ENCODE data around the gene RNF214.

RNF214 gene

GRCh38 chr11:117295438-117296137 is 63.1 kb downstream of the RNF214 start:
- Histone ChIP-seq H3K9me3 (ENCODE audit: control insufficient read depth, insufficient read depth, low read length) (no peaks in the 10 kb centered on the region), H3K4me1 (ENCODE audit: control insufficient read depth, insufficient read depth, low read length) (peaks cover 15% of the 10 kb centered on the region), H3K27ac (ENCODE audit: low read depth, low read length) (no peak overlapping the region), H3K36me3 (ENCODE audit: control insufficient read depth, insufficient read depth, low read length) (peaks cover 4% of the 10 kb centered on the region; the same call in 1 of the 2 replicates), H3K27me3 (ENCODE audit: control insufficient read depth, insufficient read depth, low read length) (no peaks in the 10 kb centered on the region), H3K9ac (ENCODE audit: low read depth, low read length) (no peak overlapping the region), H3K4me3 (ENCODE audit: low read depth, low read length) (no peak overlapping the region)

DNA sequence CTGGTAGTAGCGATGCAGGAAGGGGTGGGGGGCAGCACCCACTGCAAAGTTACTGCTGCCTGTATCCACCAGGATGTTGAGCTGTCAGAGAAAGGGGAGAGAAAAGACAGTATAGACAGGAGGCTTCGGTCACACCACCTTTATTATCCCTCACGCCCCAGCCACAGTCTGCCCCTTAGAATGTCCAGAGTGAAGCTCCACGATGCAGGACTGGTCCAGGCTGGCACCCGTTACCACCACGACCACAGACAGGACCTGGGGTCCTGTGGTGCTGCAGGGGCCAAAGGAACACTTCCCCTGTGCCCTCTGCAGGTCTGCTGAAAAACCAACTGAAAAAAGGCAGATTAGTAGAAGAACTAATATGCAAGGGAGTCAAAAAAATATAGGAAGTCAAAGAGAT is 64.4 kb downstream of the RNF214 start:
- Histone ChIP-seq H3K27ac (ENCODE audit: low read depth, low read length) (no peak overlapping the region), H3K36me3 (ENCODE audit: control insufficient read depth, insufficient read depth, low read length) (no peaks in the 10 kb centered on the region), H3K4me1 (ENCODE audit: control insufficient read depth, insufficient read depth, low read length) (peaks cover 17% of the 10 kb centered on the region), H3K9ac (ENCODE audit: low read depth, low read length) (no peak overlapping the region), H3K4me3 (ENCODE audit: low read depth, low read length) (no peak overlapping the region), H3K9me3 (ENCODE audit: control insufficient read depth, insufficient read depth, low read length) (no peaks in the 10 kb centered on the region), H3K27me3 (ENCODE audit: control insufficient read depth, insufficient read depth, low read length) (no peaks in the 10 kb centered on the region)

DNA sequence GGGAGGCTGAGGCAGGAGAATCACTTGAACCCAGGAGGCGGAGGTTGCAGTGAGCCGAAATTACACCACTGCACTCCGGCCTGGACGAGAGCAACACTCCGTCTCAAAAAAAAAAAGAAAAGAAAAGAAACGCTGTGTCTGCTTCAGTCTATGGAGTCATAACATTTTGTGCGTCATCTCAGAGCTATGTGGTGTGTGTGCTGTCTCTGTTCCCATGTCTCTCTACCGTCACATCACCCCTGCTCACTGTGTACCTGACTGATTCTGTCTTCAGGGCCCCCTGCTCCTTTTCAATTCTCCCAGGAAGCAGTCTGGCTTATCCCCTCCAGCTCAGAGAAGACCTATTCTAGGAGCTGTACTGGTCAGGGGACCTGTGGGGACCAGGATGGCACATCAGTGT is 65.7 kb downstream of the RNF214 start:
- H3K4me1 ChIP-seq (ENCODE audit: control insufficient read depth, insufficient read depth, low read length), result peaks cover 19% of the 10 kb centered on the region
- H3K27me3 ChIP-seq (ENCODE audit: control insufficient read depth, insufficient read depth, low read length), result no peaks in the 10 kb centered on the region

GRCh38 chr11:117299351-117300282 is 67.1 kb downstream of the RNF214 start:
- no peaks in the 10 kb centered on the region for H3K36me3 ChIP-seq (ENCODE audit: control insufficient read depth, insufficient read depth, low read length)
- H3K4me1 ChIP-seq (ENCODE audit: control insufficient read depth, insufficient read depth, low read length), result peaks cover 31% of the 10 kb centered on the region
- H3K4me3 ChIP-seq (ENCODE audit: low read depth, low read length), result no peak overlapping the region
- no peaks in the 10 kb centered on the region for H3K27me3 ChIP-seq (ENCODE audit: control insufficient read depth, insufficient read depth, low read length)
- H3K27ac ChIP-seq (ENCODE audit: low read depth, low read length), result peak overlapping the region; percentile 71
- H3K9ac ChIP-seq (ENCODE audit: low read depth, low read length), result no peak overlapping the region
- H3K9me3 ChIP-seq (ENCODE audit: control insufficient read depth, insufficient read depth, low read length), result no peaks in the 10 kb centered on the region

More for the DNA sequence above, 65.7 kb downstream of the RNF214 start:
- no peaks in the 10 kb centered on the region for H3K36me3 ChIP-seq (ENCODE audit: control insufficient read depth, insufficient read depth, low read length)
- no peaks in the 10 kb centered on the region for H3K9me3 ChIP-seq (ENCODE audit: control insufficient read depth, insufficient read depth, low read length)
- no peak overlapping the region for H3K4me3 ChIP-seq (ENCODE audit: low read depth, low read length)
- no peak overlapping the region for H3K27ac ChIP-seq (ENCODE audit: low read depth, low read length)
- no peak overlapping the region for H3K9ac ChIP-seq (ENCODE audit: low read depth, low read length)

DNA sequence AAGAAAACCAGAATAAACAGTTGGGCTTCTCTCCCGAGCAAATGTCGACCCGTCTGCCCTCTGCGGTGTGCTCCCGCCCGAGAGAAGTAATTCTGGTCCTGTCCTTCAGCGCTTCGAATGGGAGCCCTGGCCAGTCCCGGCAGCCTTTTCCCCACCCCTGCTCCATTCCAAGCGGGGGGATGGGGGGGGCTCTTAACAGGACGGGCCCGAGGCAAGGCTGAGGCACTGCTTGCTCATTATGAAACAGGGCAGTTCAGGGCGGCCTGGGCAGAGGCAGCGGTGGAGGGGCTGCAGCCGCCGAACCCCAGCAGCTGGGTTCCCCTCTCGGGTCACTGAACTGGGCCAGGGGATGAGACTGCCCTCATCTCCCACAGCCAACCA is 67.8 kb downstream of the RNF214 start:
- H3K36me3 ChIP-seq (ENCODE audit: control insufficient read depth, insufficient read depth, low read length), result no peaks in the 10 kb centered on the region
- no peaks in the 10 kb centered on the region for H3K27me3 ChIP-seq (ENCODE audit: control insufficient read depth, insufficient read depth, low read length)
- H3K4me3 ChIP-seq (ENCODE audit: low read depth, low read length), result no peak overlapping the region
- peaks cover 31% of the 10 kb centered on the region for H3K4me1 ChIP-seq (ENCODE audit: control insufficient read depth, insufficient read depth, low read length)
- H3K9ac ChIP-seq (ENCODE audit: low read depth, low read length), result no peak overlapping the region
- peak overlapping the region; percentile 71 for H3K27ac ChIP-seq (ENCODE audit: low read depth, low read length)
- no peaks in the 10 kb centered on the region for H3K9me3 ChIP-seq (ENCODE audit: control insufficient read depth, insufficient read depth, low read length)

GRCh38 chr11:117300773-117301172 is 68.3 kb downstream of the RNF214 start:
- Histone ChIP-seq H3K36me3 (ENCODE audit: control insufficient read depth, insufficient read depth, low read length) (no peaks in the 10 kb centered on the region), H3K27ac (ENCODE audit: low read depth, low read length) (peak overlapping the region; percentile 71), H3K4me1 (ENCODE audit: control insufficient read depth, insufficient read depth, low read length) (peaks cover 31% of the 10 kb centered on the region), H3K27me3 (ENCODE audit: control insufficient read depth, insufficient read depth, low read length) (no peaks in the 10 kb centered on the region), H3K9me3 (ENCODE audit: control insufficient read depth, insufficient read depth, low read length) (no peaks in the 10 kb centered on the region), H3K9ac (ENCODE audit: low read depth, low read length) (no peak overlapping the region), H3K4me3 (ENCODE audit: low read depth, low read length) (no peak overlapping the region)

DNA sequence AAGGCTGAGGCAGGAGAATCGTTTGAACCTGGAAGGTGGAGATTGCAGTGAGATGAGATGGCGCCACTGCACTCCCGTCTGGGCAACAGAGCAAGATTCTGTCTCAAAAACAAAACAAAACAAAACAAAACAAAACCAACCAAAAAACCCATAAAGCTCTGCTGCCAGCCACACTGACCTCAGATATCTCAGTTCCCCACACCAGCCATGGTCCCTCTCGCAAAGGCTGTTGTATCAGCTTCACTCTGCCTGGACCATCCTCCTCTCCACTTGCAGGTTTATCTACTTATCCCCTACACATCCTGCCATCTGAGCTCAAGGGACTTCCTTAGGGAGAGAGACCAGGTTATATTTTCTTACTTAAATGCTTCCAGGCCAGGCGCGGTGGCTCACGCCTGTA is 69.8 kb downstream of the RNF214 start:
- no peak overlapping the region for H3K9ac ChIP-seq (ENCODE audit: low read depth, low read length)
- H3K27ac ChIP-seq (ENCODE audit: low read depth, low read length), result no peak overlapping the region
- H3K9me3 ChIP-seq (ENCODE audit: control insufficient read depth, insufficient read depth, low read length), result no peaks in the 10 kb centered on the region
- peaks cover 31% of the 10 kb centered on the region for H3K4me1 ChIP-seq (ENCODE audit: control insufficient read depth, insufficient read depth, low read length)
- no peak overlapping the region for H3K4me3 ChIP-seq (ENCODE audit: low read depth, low read length)
- no peaks in the 10 kb centered on the region for H3K27me3 ChIP-seq (ENCODE audit: control insufficient read depth, insufficient read depth, low read length)
- H3K36me3 ChIP-seq (ENCODE audit: control insufficient read depth, insufficient read depth, low read length), result no peaks in the 10 kb centered on the region

- Histone ChIP-seq H3K4me3 (ENCODE audit: low read depth, low read length) (no peak overlapping the region), H3K9ac (ENCODE audit: low read depth, low read length) (no peak overlapping the region), H3K9me3 (ENCODE audit: control insufficient read depth, insufficient read depth, low read length) (no peaks in the 10 kb centered on the region), H3K27ac (ENCODE audit: low read depth, low read length) (no peak overlapping the region), H3K36me3 (ENCODE audit: control insufficient read depth, insufficient read depth, low read length) (no peaks in the 10 kb centered on the region), H3K4me1 (ENCODE audit: control insufficient read depth, insufficient read depth, low read length) (peaks cover 31% of the 10 kb centered on the region), H3K27me3 (ENCODE audit: control insufficient read depth, insufficient read depth, low read length) (no peaks in the 10 kb centered on the region)
Measured at GRCh38 chr11:117303101-117303500, 70.6 kb downstream of the RNF214 start.

GRCh38 chr11:117303646-117304315 is 71.3 kb downstream of the RNF214 start:
- peak overlapping the region; percentile 14 for H3K27ac ChIP-seq (ENCODE audit: low read depth, low read length)
- H3K9me3 ChIP-seq (ENCODE audit: control insufficient read depth, insufficient read depth, low read length), result no peaks in the 10 kb centered on the region
- no peak overlapping the region for H3K9ac ChIP-seq (ENCODE audit: low read depth, low read length)
- no peaks in the 10 kb centered on the region for H3K36me3 ChIP-seq (ENCODE audit: control insufficient read depth, insufficient read depth, low read length)
- peaks cover 31% of the 10 kb centered on the region for H3K4me1 ChIP-seq (ENCODE audit: control insufficient read depth, insufficient read depth, low read length)
- H3K27me3 ChIP-seq (ENCODE audit: control insufficient read depth, insufficient read depth, low read length), result no peaks in the 10 kb centered on the region
- no peak overlapping the region for H3K4me3 ChIP-seq (ENCODE audit: low read depth, low read length)

DNA sequence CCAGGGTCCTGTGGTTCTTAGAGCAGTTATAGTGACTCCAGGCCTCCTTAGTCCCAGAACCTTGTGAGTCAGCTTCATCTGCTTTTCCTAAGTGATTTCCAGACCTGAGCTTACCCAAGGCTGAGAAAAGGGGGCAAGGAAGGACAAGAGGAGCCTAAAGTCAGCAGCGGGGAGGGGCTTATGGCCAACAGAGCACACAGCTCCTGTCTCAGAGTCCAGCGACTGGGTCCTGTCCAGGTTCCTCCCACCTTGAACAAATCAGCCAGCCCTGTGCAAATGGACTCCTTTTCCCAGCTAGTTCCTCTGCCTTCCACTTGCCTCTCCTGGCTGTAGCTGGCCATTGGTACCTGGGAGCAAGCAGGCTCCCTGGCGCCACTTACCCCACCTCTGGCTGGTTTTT is 72.7 kb downstream of the RNF214 start:
- Histone ChIP-seq H3K36me3 (ENCODE audit: control insufficient read depth, insufficient read depth, low read length) (no peaks in the 10 kb centered on the region), H3K9me3 (ENCODE audit: control insufficient read depth, insufficient read depth, low read length) (no peaks in the 10 kb centered on the region), H3K4me3 (ENCODE audit: low read depth, low read length) (no peak overlapping the region), H3K9ac (ENCODE audit: low read depth, low read length) (no peak overlapping the region), H3K4me1 (ENCODE audit: control insufficient read depth, insufficient read depth, low read length) (peaks cover 20% of the 10 kb centered on the region), H3K27me3 (ENCODE audit: control insufficient read depth, insufficient read depth, low read length) (no peaks in the 10 kb centered on the region), H3K27ac (ENCODE audit: low read depth, low read length) (no peak overlapping the region)

DNA sequence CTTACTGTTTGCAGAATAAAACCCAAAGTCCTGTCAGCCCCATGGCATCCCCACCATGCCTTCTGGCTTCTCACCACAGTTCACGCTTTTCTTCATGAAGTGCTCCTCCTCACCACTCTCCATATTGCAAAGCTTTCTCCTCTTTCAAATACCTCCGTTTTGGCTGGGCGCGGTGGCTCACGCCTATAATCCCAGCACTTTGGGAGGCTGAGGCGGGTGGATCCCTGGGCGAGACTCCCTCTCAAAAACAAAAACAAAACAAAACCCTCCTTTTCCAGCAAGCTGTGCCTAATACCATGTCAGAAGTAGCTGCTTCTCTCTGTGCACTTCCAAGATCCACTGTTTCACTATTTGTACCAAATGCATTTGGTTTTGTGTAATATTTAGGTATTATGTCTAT is 76.8 kb downstream of the RNF214 start:
- Histone ChIP-seq H3K27me3 (ENCODE audit: control insufficient read depth, insufficient read depth, low read length) (no peaks in the 10 kb centered on the region), H3K36me3 (ENCODE audit: control insufficient read depth, insufficient read depth, low read length) (no peaks in the 10 kb centered on the region), H3K9ac (ENCODE audit: low read depth, low read length) (no peak overlapping the region), H3K4me1 (ENCODE audit: control insufficient read depth, insufficient read depth, low read length) (peaks cover 2% of the 10 kb centered on the region; the same call in 1 of the 2 replicates), H3K9me3 (ENCODE audit: control insufficient read depth, insufficient read depth, low read length) (no peaks in the 10 kb centered on the region), H3K4me3 (ENCODE audit: low read depth, low read length) (no peak overlapping the region), H3K27ac (ENCODE audit: low read depth, low read length) (no peak overlapping the region)
